Activated T-cell treated with anti-CD3 and anti-CD28 coated beads, Interleukin-2, amount 50 U/mL, for 4 hours (primary cell): ENCODE data around the gene TMEM255B. TPM values are rescaled to one million over a fixed set of nuclear protein-coding genes. Genes with fewer than 3 reads are reported as not detected.

Source experiments
- ATAC-seq, 2 donors: fragments of 200-7000 bp; cut with Tn5 transposase; one replicate each; pipeline ENCODE4 v1.10.0; 2021
- DNase-seq: peaks from one replicate; pipeline ENCODE4 v3.0.0-alpha.2; 2020
- H3K27me3 Mint-ChIP-seq: one replicate; pipeline ENCODE4 v1.8.0; 2021; ENCODE audit warnings: low read depth, mixed read lengths
- H3K36me3 Mint-ChIP-seq: one replicate; pipeline ENCODE4 v1.8.0; 2022; ENCODE audit warnings: mixed read lengths; ENCODE audit not compliant: insufficient read depth
- H3K4me1 Mint-ChIP-seq: one replicate; pipeline ENCODE4 v1.8.0; 2021; ENCODE audit warnings: low read depth, mixed read lengths
- H3K4me3 Mint-ChIP-seq: one replicate; pipeline ENCODE4 v1.8.0; 2021; ENCODE audit warnings: mild to moderate bottlenecking, moderate library complexity, mixed read lengths
- H3K9me3 Mint-ChIP-seq: one replicate; pipeline ENCODE4 v1.8.0; 2021; ENCODE audit warnings: mixed read lengths
- total RNA-seq, 3 donors: library from RNA; stranded (reverse); gene quantifications; one replicate each; pipeline ENCODE4 v1.2.1, GENCODE V29; 2021

Gene TMEM255B
- total RNA-seq, 3 donors from 2014 or later: 1.1 to 1.4 (median 1.3) TPM

- H3K27me3 Mint-ChIP-seq: peaks cover 35% of the 10 kb centered on the region
- H3K36me3 Mint-ChIP-seq: no peaks in the 10 kb centered on the region
- ATAC-seq: no peak
- no peak overlapping the region for H3K4me3 Mint-ChIP-seq
- no peaks in the 10 kb centered on the region for H3K4me1 Mint-ChIP-seq
- no peak for DNase-seq
- H3K9me3 Mint-ChIP-seq: no peaks in the 10 kb centered on the region
Observed at GRCh38 chr13:113764793-113765563, 6.0 kb downstream of the TMEM255B start.

- DNase-seq (no peak), ATAC-seq (no peak)
- no peak overlapping the region for H3K4me3 Mint-ChIP-seq
- H3K36me3 Mint-ChIP-seq: no peaks in the 10 kb centered on the region
- no peaks in the 10 kb centered on the region for H3K9me3 Mint-ChIP-seq
- no peaks in the 10 kb centered on the region for H3K4me1 Mint-ChIP-seq
- H3K27me3 Mint-ChIP-seq: peaks cover 31% of the 10 kb centered on the region
Observed at GRCh38 chr13:113765564-113765910, 6.5 kb downstream of the TMEM255B start.

- ATAC-seq (no peak), DNase-seq (no peak)
- no peaks in the 10 kb centered on the region for H3K4me1 Mint-ChIP-seq
- no peaks in the 10 kb centered on the region for H3K9me3 Mint-ChIP-seq
- H3K4me3 Mint-ChIP-seq: no peak overlapping the region
- H3K27me3 Mint-ChIP-seq: peaks cover 25% of the 10 kb centered on the region
- H3K36me3 Mint-ChIP-seq: no peaks in the 10 kb centered on the region
Observed at GRCh38 chr13:113766035-113766800, 7.2 kb downstream of the TMEM255B start.

GRCh38 chr13:113767366-113767765, 8.3 kb downstream of the TMEM255B start:
- Mint-ChIP-seq H3K27me3 (peaks cover 14% of the 10 kb centered on the region), H3K4me3 (no peak overlapping the region), H3K36me3 (no peaks in the 10 kb centered on the region), H3K4me1 (peaks cover 7% of the 10 kb centered on the region), H3K9me3 (peaks cover 7% of the 10 kb centered on the region)
- DNase-seq: no peak
- ATAC-seq: no peak

GRCh38 chr13:113768018-113768905, 9.2 kb downstream of the TMEM255B start:
- H3K36me3 Mint-ChIP-seq: no peaks in the 10 kb centered on the region
- no peak for DNase-seq
- no peak for ATAC-seq
- peaks cover 11% of the 10 kb centered on the region for H3K9me3 Mint-ChIP-seq
- H3K27me3 Mint-ChIP-seq: peaks cover 5% of the 10 kb centered on the region
- H3K4me3 Mint-ChIP-seq: no peak overlapping the region
- H3K4me1 Mint-ChIP-seq: peaks cover 12% of the 10 kb centered on the region

- Mint-ChIP-seq H3K4me3 (no peak overlapping the region), H3K4me1 (peaks cover 12% of the 10 kb centered on the region), H3K27me3 (no peaks in the 10 kb centered on the region), H3K36me3 (no peaks in the 10 kb centered on the region), H3K9me3 (peaks cover 11% of the 10 kb centered on the region)
- ATAC-seq (no peak), DNase-seq (no peak)
Observed at GRCh38 chr13:113769106-113769505, 10.1 kb downstream of the TMEM255B start.

GRCh38 chr13:113769881-113770280, 10.9 kb downstream of the TMEM255B start:
- ATAC-seq: no peak
- H3K4me1 Mint-ChIP-seq: peaks cover 12% of the 10 kb centered on the region
- no peak overlapping the region for H3K4me3 Mint-ChIP-seq
- H3K27me3 Mint-ChIP-seq: no peaks in the 10 kb centered on the region
- peaks cover 11% of the 10 kb centered on the region for H3K9me3 Mint-ChIP-seq
- no peaks in the 10 kb centered on the region for H3K36me3 Mint-ChIP-seq
- DNase-seq: no peak

- ATAC-seq: no peak
- DNase-seq: no peak
- Mint-ChIP-seq H3K4me3 (no peak overlapping the region), H3K27me3 (no peaks in the 10 kb centered on the region), H3K36me3 (no peaks in the 10 kb centered on the region), H3K4me1 (peaks cover 12% of the 10 kb centered on the region), H3K9me3 (peaks cover 11% of the 10 kb centered on the region)
Observed at GRCh38 chr13:113770441-113770840, 11.4 kb downstream of the TMEM255B start.

GRCh38 chr13:113770937-113771336, 11.9 kb downstream of the TMEM255B start:
- H3K4me3 Mint-ChIP-seq: no peak overlapping the region
- ATAC-seq (no peak), DNase-seq (no peak)
- peaks cover 11% of the 10 kb centered on the region for H3K9me3 Mint-ChIP-seq
- no peaks in the 10 kb centered on the region for H3K36me3 Mint-ChIP-seq
- peaks cover 12% of the 10 kb centered on the region for H3K4me1 Mint-ChIP-seq
- H3K27me3 Mint-ChIP-seq: no peaks in the 10 kb centered on the region

- H3K27me3 Mint-ChIP-seq: peaks cover 2% of the 10 kb centered on the region
- peaks cover 11% of the 10 kb centered on the region for H3K9me3 Mint-ChIP-seq
- no peak overlapping the region for H3K4me3 Mint-ChIP-seq
- H3K36me3 Mint-ChIP-seq: no peaks in the 10 kb centered on the region
- H3K4me1 Mint-ChIP-seq: peaks cover 12% of the 10 kb centered on the region
- no peak for DNase-seq
- peak; percentile 46 to 81 for ATAC-seq
Observed at GRCh38 chr13:113771709-113772331, 12.8 kb downstream of the TMEM255B start.

- H3K36me3 Mint-ChIP-seq: no peaks in the 10 kb centered on the region
- ATAC-seq (no peak), DNase-seq (no peak)
- H3K27me3 Mint-ChIP-seq: peaks cover 14% of the 10 kb centered on the region
- no peak overlapping the region for H3K4me3 Mint-ChIP-seq
- peaks cover 11% of the 10 kb centered on the region for H3K9me3 Mint-ChIP-seq
- peaks cover 12% of the 10 kb centered on the region for H3K4me1 Mint-ChIP-seq
Observed at GRCh38 chr13:113774177-113775107, 15.4 kb downstream of the TMEM255B start.

- no peak for DNase-seq
- no peak for ATAC-seq
- Mint-ChIP-seq H3K9me3 (peaks cover 11% of the 10 kb centered on the region), H3K4me1 (peaks cover 12% of the 10 kb centered on the region), H3K36me3 (no peaks in the 10 kb centered on the region), H3K4me3 (no peak overlapping the region), H3K27me3 (peaks cover 14% of the 10 kb centered on the region)
Observed at GRCh38 chr13:113775451-113776145, 16.6 kb downstream of the TMEM255B start.
